Activated T-cell treated with anti-CD3 and anti-CD28 coated beads, Interleukin-2, amount 50 U/mL, for 72 hours (primary cell): ENCODE data around the gene SLC28A1. TPM values are rescaled to one million over a fixed set of nuclear protein-coding genes. Genes with fewer than 3 reads are reported as not detected.
A peak's percentile ranks its signal among the peaks of the same experiment; 100 is the strongest.

ENCODE experiments used
- ATAC-seq, 2 donors: fragments of 150-1000 bp; cut with Tn5 transposase; replicated peaks in 1 of 2; 2 replicates each; pipeline ENCODE4 v1.10.0; 2021; ENCODE audit warnings: moderate library complexity in 2 of 2, mild to moderate bottlenecking in 1 of 2
- DNase-seq, 2 donors: peaks; one replicate each; pipeline ENCODE4 v3.0.0; 2021 to 2022; ENCODE audit warnings: mixed read lengths in 1 of 2
- H3K27ac Mint-ChIP-seq: one replicate; pipeline ENCODE4 v1.8.0; 2022; ENCODE audit warnings: mild to moderate bottlenecking, moderate library complexity, mixed read lengths
- H3K27me3 Mint-ChIP-seq: one replicate; pipeline ENCODE4 v1.8.0; 2022; ENCODE audit warnings: low read depth, mixed read lengths
- H3K36me3 Mint-ChIP-seq, 2 donors: one replicate each; pipeline ENCODE4 v1.8.0; 2022; ENCODE audit warnings: mixed read lengths in 2 of 2, mild to moderate bottlenecking in 1 of 2; ENCODE audit not compliant: insufficient read depth in 2 of 2
- H3K4me1 Mint-ChIP-seq: one replicate; pipeline ENCODE4 v1.8.0; 2022; ENCODE audit warnings: low read depth, mixed read lengths
- H3K4me3 Mint-ChIP-seq, 2 donors: one replicate each; pipeline ENCODE4 v1.8.0; 2022; ENCODE audit warnings: mild to moderate bottlenecking in 2 of 2, mixed read lengths in 2 of 2, moderate library complexity in 2 of 2
- H3K9me3 Mint-ChIP-seq, 2 donors: one replicate each; pipeline ENCODE4 v1.8.0; 2022; ENCODE audit warnings: mixed read lengths in 2 of 2
- total RNA-seq, 2 donors: library from RNA; stranded (reverse); gene quantifications; one replicate each; pipeline ENCODE4 v1.2.3, GENCODE V29; 2022

The SLC28A1 gene
- total RNA-seq, 2 donors from 2014 or later, result not detected

DNA sequence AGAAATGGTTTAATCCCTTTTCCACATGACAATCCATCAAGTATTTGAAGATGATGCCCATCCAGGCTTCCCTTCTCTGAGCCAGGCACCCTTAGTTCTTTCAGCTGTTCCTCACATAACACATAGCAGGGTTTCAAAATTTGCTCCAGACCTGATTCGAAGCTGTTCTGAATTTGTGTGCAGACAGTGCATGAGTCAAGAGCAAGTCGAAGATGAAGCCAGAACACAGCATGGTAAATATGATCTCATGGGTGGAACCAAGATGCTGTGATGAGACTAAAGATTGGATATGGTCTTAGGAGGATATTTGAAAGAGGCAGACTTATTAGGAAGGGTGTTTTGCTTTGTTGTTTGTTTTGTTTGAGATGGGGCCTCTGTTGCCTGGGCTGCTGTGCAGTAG, 64.6 kb downstream of the SLC28A1 start:
- DNase-seq (no peak), ATAC-seq (no peak)
- no peaks in the 10 kb centered on the region for H3K4me1 Mint-ChIP-seq
- H3K27ac Mint-ChIP-seq, result no peak overlapping the region
- H3K4me3 Mint-ChIP-seq, result no peak overlapping the region
- H3K9me3 Mint-ChIP-seq, result no peaks in the 10 kb centered on the region
- no peaks in the 10 kb centered on the region for H3K27me3 Mint-ChIP-seq
- no peaks in the 10 kb centered on the region for H3K36me3 Mint-ChIP-seq

DNA sequence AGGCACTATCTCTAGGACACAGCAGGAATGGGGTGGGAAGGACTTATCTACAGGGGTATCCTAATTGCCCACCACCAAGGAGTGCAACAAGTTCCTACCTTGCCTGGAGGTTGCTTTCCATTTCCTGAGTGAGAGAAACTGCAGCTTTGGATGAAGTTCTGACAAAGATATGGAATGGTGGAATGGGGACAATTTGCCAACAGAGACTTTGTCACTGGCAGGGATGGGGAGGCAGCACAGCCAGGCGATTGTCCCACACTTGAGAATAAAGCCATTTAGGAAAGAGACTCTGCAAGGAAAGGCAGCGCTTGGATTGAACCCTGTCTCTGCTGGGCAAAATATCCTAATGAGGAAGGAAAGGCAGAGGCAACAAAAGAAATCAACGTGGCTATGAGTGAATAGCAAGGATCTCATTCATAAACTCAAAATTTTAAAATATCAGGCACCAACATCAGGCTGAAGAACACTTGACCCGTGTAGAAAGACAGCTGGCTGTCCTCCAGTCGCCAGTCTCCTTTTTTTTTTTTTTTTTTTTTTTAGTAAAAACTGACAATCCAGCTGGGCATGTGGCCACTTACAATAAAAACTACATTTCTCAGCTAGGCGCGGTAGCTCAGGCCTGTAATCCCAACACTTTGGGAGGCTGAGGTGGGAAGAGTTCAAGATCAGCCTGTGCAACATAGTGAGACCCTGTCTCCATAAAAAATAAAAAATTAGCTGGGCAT, 65.5 kb downstream of the SLC28A1 start:
- H3K4me3 Mint-ChIP-seq, result no peak overlapping the region
- peaks cover under 1% of the 10 kb centered on the region for H3K27me3 Mint-ChIP-seq
- ATAC-seq, result no peak
- no peaks in the 10 kb centered on the region for H3K4me1 Mint-ChIP-seq
- no peaks in the 10 kb centered on the region for H3K36me3 Mint-ChIP-seq
- H3K27ac Mint-ChIP-seq, result no peak overlapping the region
- H3K9me3 Mint-ChIP-seq, result no peaks in the 10 kb centered on the region
- no peak for DNase-seq

DNA sequence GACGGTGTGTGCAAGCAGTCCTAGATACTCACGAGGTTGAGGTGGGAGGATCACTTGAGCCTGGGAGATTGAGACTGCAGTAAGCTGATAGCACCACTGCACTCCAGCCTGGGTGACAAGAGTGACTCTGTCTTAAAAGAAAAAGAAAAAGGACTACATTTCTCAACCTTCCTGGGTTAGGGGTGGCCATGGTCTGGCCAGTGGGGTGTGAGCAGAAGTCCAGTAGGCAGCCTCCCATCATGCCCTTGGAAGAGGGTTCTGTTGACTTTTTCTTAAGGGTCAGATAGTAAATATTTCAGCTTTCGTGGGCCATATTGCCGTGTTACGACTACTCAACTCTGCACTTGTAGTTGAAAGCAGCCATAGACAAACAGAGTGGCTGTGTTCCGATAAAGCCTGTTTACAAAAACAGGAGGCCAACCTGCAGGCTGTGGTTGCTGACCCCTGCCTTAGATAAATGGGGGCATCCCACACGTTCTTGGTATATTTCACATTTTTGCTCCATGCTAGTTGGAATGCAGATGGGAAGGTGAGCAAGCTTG, 66.2 kb downstream of the SLC28A1 start:
- ATAC-seq (no peak), DNase-seq (no peak)
- H3K4me1 Mint-ChIP-seq, result peaks cover 2% of the 10 kb centered on the region
- no peaks in the 10 kb centered on the region for H3K9me3 Mint-ChIP-seq
- H3K27me3 Mint-ChIP-seq, result peaks cover 7% of the 10 kb centered on the region
- H3K4me3 Mint-ChIP-seq, result no peak overlapping the region
- H3K27ac Mint-ChIP-seq, result no peak overlapping the region
- no peaks in the 10 kb centered on the region for H3K36me3 Mint-ChIP-seq

DNA sequence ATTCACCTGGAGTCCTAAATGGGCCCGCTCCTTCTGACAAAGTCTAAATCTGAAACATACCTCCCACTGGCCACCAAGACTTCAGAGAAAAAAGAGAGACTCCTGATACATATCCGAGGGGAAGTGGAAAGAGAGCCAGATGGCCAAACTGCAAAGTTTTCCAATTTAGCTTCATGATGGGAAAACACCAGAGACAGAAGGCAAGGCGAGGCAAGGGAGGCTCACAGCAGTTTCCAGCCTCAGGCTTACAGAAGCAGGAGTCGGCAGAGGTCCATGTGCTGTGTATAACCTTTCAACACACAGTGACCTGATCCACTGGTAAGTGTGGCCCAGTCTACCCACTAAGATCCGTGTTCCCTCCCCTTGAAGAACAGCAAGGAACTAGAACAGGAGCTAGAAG, 67.3 kb downstream of the SLC28A1 start:
- H3K9me3 Mint-ChIP-seq, result no peaks in the 10 kb centered on the region
- no peak overlapping the region for H3K4me3 Mint-ChIP-seq
- H3K27me3 Mint-ChIP-seq, result peaks cover 18% of the 10 kb centered on the region
- no peak overlapping the region for H3K27ac Mint-ChIP-seq
- peaks cover 5% of the 10 kb centered on the region for H3K4me1 Mint-ChIP-seq
- ATAC-seq, result no peak
- DNase-seq, result no peak
- no peaks in the 10 kb centered on the region for H3K36me3 Mint-ChIP-seq

DNA sequence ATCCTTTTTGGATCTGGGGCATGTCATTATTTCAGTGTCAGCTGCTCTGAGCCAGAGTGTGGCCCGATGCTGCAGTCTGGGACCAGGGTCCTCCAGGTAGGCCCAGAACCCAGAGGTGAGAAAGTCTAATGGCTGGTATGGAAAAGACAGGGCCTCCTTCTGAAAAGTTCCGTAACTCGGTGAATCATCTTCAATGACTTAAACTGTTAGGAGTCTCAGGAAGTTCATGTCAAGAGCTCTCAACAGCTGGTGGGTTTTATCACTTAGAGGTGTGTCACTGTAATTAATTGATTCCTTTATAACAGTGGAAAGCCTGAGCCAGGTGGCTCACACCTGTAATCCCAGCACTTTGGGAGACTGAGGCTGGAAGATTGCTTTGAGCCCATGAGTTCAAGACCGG, 68.7 kb downstream of the SLC28A1 start:
- ATAC-seq, result no peak

DNA sequence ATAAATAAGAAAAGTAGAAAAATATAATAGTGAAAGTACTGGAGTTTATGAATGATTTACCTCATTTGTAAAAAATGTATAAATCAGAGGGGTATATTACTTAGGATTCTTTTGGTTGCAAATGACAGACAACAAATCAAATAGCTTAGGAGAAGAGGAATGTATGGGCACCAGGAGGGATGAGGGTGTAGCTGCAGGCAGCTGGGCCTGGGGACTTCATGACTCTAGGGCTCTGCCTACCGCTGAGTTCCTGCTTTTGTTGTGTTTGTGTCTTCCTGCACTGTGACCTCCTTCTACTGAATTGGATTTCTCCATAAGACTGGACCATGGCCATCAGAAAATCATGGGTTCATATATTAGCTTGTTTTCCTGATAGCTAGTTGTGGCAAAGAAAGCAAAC, 69.3 kb downstream of the SLC28A1 start:
- H3K9me3 Mint-ChIP-seq, result no peaks in the 10 kb centered on the region
- H3K27me3 Mint-ChIP-seq, result peaks cover 27% of the 10 kb centered on the region
- ATAC-seq (no peak), DNase-seq (no peak)
- H3K36me3 Mint-ChIP-seq, result no peaks in the 10 kb centered on the region
- H3K4me3 Mint-ChIP-seq, result no peak overlapping the region
- peaks cover 5% of the 10 kb centered on the region for H3K4me1 Mint-ChIP-seq
- no peak overlapping the region for H3K27ac Mint-ChIP-seq

More for the DNA sequence above, 68.7 kb downstream of the SLC28A1 start:
- Mint-ChIP-seq H3K27ac (no peak overlapping the region), H3K27me3 (peaks cover 27% of the 10 kb centered on the region), H3K36me3 (no peaks in the 10 kb centered on the region), H3K4me1 (peaks cover 5% of the 10 kb centered on the region), H3K4me3 (no peak overlapping the region), H3K9me3 (no peaks in the 10 kb centered on the region)
- DNase-seq, result no peak

DNA sequence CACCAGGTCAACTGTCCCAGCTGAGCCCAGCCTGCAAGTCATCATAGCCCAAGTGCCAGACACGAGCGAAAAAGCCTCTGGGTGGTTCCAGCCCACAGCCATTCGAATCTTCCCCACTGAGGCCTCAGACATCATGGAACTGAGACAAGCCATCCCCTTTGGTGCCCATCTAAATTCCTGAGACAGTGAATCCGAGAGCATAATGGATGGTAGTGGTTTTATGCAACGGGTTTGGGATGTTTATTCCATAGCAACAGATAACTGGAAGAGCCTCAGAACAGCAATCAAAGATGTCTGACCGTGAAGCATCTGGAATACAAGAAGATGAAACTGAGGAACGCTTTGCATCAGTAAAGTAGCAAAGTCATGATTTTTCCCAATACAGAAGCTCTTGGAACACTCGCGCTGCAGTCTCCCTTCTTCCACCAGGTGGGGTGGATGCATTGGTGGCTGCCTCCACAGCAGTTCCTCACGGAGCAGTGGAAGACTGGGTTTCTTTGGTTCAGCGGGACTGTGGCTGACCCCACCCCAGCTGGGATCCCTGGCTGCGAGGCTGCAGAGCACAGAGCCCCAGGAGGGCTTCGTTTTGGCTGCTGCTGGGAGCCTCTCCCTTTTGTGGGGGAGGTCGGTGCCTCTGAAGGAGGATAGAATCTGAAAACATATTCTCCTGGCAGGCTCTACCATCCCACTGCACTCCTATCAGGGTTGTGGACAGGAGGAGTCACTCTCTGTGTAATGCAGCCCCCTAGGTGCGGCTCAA, 70.8 kb downstream of the SLC28A1 start:
- peaks cover 27% of the 10 kb centered on the region for H3K27me3 Mint-ChIP-seq

DNA sequence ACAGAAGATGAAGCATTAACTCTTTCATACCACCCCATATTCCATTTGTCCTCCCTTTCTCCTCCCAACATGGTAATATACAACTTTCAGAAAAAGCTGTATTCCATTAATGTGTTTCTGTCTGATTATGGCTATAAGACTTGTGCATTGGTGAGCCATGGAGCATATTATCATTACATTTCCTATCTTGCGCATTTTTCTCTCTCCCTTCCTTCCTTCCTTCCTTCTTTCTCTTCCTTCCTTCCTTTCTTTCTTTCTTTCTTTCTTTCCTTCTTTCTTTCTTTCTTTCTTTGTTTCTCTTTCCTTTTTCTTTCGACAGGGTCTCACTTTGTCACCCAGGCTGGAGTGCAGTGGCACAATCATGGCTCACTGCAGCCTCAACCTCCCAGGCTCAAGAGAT, 71.7 kb downstream of the SLC28A1 start:
- no peak overlapping the region for H3K27ac Mint-ChIP-seq
- no peaks in the 10 kb centered on the region for H3K36me3 Mint-ChIP-seq
- DNase-seq (no peak), ATAC-seq (no peak)
- peak overlapping the region in 1 of 2 donors; percentile 2 for H3K4me3 Mint-ChIP-seq
- peaks cover 5% of the 10 kb centered on the region for H3K4me1 Mint-ChIP-seq
- peaks cover 27% of the 10 kb centered on the region for H3K27me3 Mint-ChIP-seq
- no peaks in the 10 kb centered on the region for H3K9me3 Mint-ChIP-seq

More for the DNA sequence above, 70.8 kb downstream of the SLC28A1 start:
- Mint-ChIP-seq H3K4me1 (peaks cover 5% of the 10 kb centered on the region), H3K9me3 (no peaks in the 10 kb centered on the region), H3K27ac (no peak overlapping the region), H3K4me3 (peak overlapping the region in 1 of 2 donors; percentile 17), H3K36me3 (no peaks in the 10 kb centered on the region)
- ATAC-seq (peak; percentile 42 to 44), DNase-seq (peak; percentile 19 to 25)

DNA sequence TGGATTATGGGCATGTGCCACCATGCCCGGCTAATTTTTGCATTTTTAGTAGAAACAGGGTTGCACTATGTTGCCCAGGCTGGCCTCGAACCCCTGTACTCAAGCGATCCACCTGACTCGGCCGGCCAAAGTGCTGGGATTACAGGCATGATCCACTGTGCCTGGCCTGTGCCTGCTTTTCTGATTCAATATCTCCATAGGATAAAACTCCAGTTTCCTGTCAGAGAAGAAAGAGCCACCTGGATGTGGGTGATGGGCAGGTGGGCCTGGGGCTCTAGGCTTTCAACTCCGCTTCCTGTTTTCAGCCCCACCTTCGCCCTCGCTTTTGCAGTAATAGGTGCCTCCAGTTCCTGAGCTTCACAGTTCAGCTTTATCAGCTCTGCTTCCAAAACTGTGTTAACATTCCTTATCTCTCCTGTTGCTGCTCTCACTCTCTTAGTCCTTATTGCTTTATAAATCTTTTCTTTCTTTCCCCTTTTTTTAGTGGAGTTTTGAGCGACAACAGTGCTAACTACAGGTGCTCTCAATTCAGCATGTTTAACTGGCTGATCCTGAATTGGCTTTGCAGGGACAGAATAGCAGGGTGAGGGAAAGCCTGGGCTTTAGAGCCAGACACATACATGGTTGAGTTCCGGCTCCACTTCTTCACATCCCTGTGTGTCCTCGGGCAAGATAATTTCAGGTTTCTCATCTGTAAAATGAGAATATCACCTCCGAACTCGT, 76.1 kb downstream of the SLC28A1 start:
- Mint-ChIP-seq H3K4me3 (no peak overlapping the region), H3K9me3 (peaks cover 0 to 2% of the 10 kb centered on the region in 2 donors), H3K36me3 (no peaks in the 10 kb centered on the region), H3K27ac (no peak overlapping the region), H3K4me1 (peaks cover 4% of the 10 kb centered on the region), H3K27me3 (peaks cover 31% of the 10 kb centered on the region)
- no peak for DNase-seq
- ATAC-seq, result no peak

DNA sequence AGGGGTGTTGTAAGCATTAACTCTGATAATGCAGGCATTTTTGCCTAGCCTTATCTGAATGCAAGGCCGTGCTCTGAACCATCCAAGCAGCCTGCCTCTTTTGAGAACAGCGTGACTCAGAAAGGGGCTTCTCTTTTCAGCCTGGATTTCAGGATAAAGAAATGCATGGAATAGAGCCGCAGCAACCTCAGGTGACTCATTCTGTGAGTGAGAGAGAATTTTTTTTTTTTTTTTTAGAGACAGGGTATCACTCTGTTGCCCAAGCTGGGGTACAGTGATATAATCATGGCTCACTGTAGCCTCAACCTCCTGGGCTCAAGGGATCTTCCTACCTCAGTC, 76.6 kb downstream of the SLC28A1 start:
- no peaks in the 10 kb centered on the region for H3K36me3 Mint-ChIP-seq
- ATAC-seq, result no peak
- H3K27me3 Mint-ChIP-seq, result peaks cover 26% of the 10 kb centered on the region
- no peak overlapping the region for H3K4me3 Mint-ChIP-seq
- no peaks in the 10 kb centered on the region for H3K4me1 Mint-ChIP-seq
- DNase-seq, result no peak
- peaks cover 0 to 2% of the 10 kb centered on the region in 2 donors for H3K9me3 Mint-ChIP-seq
- no peak overlapping the region for H3K27ac Mint-ChIP-seq

DNA sequence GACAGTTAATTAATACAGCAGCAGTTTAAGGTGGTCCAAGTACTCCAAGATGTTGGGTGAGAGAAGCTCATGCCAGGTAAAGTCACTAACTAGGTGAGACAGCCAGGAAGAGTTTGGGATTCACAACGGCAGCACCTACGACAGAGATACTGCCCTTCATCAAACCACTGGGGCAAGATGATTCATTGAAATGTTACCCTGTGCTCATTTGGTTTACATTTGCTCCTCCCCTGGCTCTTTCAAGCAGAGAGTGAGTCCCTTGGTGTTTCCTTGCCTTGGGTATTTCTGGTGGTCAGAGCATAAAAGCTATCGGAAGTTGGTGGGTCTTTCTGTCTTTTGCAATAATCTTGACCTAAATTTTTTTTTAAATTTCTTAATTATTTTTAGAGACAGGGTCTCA, 77.2 kb downstream of the SLC28A1 start:
- Mint-ChIP-seq H3K27me3 (peaks cover 19% of the 10 kb centered on the region), H3K36me3 (peaks cover 0 to 4% of the 10 kb centered on the region in 2 donors), H3K4me3 (no peak overlapping the region), H3K4me1 (no peaks in the 10 kb centered on the region), H3K27ac (no peak overlapping the region), H3K9me3 (peaks cover 2% of the 10 kb centered on the region in 2 donors)
- no peak for ATAC-seq
- no peak for DNase-seq

DNA sequence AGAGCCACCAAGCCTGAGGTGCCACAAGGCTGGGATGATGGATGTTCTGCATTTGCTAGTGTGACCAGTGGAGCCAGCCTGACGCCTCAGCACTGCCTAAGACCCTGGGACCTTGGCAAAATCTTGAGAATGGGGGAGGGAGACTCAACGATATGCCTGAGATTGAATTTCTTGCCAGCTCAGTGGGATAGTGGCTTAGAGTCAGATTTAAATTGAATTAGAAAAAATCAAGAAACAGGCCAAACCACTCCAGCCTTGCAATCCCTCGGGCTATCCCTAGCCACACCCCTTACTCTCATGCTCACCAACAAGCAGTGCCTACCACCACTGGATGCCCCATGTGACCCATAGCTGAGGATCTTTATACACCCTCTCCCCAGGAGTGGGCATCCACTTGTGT, 78.5 kb downstream of the SLC28A1 start:
- H3K27ac Mint-ChIP-seq, result no peak overlapping the region
- no peak for DNase-seq

DNA sequence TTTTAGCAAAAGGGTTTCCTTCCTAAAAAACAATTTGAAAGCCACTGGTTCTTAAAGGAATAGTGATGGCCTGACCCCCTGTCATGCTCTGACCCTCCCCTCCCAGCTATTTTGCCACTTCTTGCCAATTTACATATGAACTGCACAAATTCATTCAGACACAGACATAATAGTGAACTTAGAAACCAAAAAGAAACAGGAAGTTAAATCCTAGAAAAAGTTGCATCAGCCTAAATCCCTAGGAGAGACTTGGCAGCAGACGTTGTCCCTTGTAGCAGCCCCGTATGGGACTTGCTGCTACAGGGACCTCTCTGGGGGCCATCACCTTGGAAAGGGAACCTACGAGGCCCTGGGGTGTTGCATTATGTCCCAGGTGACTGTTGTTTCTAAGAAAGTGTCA, 82.9 kb downstream of the SLC28A1 start:
- Mint-ChIP-seq H3K36me3 (peaks cover 0 to 4% of the 10 kb centered on the region in 2 donors), H3K9me3 (peaks cover 2% of the 10 kb centered on the region in 2 donors), H3K4me3 (no peak overlapping the region), H3K27ac (no peak overlapping the region), H3K27me3 (peaks cover 15% of the 10 kb centered on the region), H3K4me1 (no peaks in the 10 kb centered on the region)
- ATAC-seq, result no peak
- DNase-seq, result no peak

More for the DNA sequence above, 78.5 kb downstream of the SLC28A1 start:
- Mint-ChIP-seq H3K27me3 (peaks cover 10% of the 10 kb centered on the region), H3K9me3 (peaks cover 2% of the 10 kb centered on the region in 2 donors), H3K4me3 (no peak overlapping the region), H3K4me1 (no peaks in the 10 kb centered on the region), H3K36me3 (peaks cover 0 to 4% of the 10 kb centered on the region in 2 donors)
- ATAC-seq, result no peak
